AG04450 (cell line): ENCODE measurements around the gene SYT14. TPM values are rescaled to one million over a fixed set of nuclear protein-coding genes. Genes with fewer than 3 reads are reported as not detected.

Experiments used
- CTCF ChIA-PET: fragments of 300-600, 350-600 bp; formaldehyde crosslinking; extraction: SDS; loops from one replicate; lab custom pipeline; 2022; ENCODE audit warnings: antibody characterized with exemption, inconsistent platforms; lab: Charles Lee
- POLR2A ChIA-PET: fragments of 350-600 bp; formaldehyde crosslinking; extraction: SDS; loops from one replicate; lab custom pipeline; 2021; ENCODE audit warnings: antibody characterized with exemption, inconsistent platforms; lab: Yijun Ruan, JAX
- DNase-seq: peaks from one replicate; pipeline ENCODE4 v3.0.0-alpha.2; 2011; ENCODE audit warnings: low read depth, low spot score
- H3K27ac ChIP-seq: one replicate; pipeline ENCODE4 v1.5.1; 2012; ENCODE audit warnings: low read depth, low read length, control low read depth
- H3K27me3 ChIP-seq: one replicate; pipeline ENCODE4 v1.6.0; 2012; ENCODE audit warnings: low read length; ENCODE audit not compliant: control insufficient read depth, insufficient read depth
- H3K4me3 ChIP-seq: 2 replicates; pipeline ENCODE4 v1.5.1; 2011; ENCODE audit warnings: mild to moderate bottlenecking, low read depth, low read length, control low read depth
- H3K9me3 ChIP-seq: 2 replicates; pipeline ENCODE4 v1.5.1; 2012; ENCODE audit warnings: low read length; ENCODE audit not compliant: control insufficient read depth, insufficient read depth
- CTCF ChIP-seq: IDR thresholded peaks from 2 replicates; pipeline ENCODE4 v1.5.1; 2011; ENCODE audit warnings: low read depth, low read length, control low read depth, inconsistent platforms
- polyA plus RNA-seq: library from polyadenylated mRNA; depleted of rRNA; stranded (reverse); fragments of >200 nt; gene quantifications from 2 replicates; pipeline ENCODE4 v1.2.3, GENCODE V29; 2011; rRNA removed

The SYT14 gene
- polyA plus RNA-seq, 1 experiment, result 4.8 TPM

- DNase-seq, result no peak
- no peak overlapping the region for H3K4me3 ChIP-seq
- no peak for TF ChIP-seq CTCF
- no peaks in the 10 kb centered on the region for H3K27me3 ChIP-seq
- POLR2A ChIA-PET, result no interaction called here
- H3K27ac ChIP-seq, result no peak overlapping the region
- H3K9me3 ChIP-seq, result no peaks in the 10 kb centered on the region
- CTCF ChIA-PET, result no interaction called here
Measured at GRCh38 chr1:210218047-210218446, 280.0 kb downstream of the SYT14 start.

Other genes with a start within 250 kb of the SYT14 start
- 4.5 and 4.7 TPM in 2 replicates for gene HSD11B1, start 233.4 kb upstream of the SYT14 start, polyA plus RNA-seq
- gene TRAF3IP3, start 182.2 kb upstream of the SYT14 start, polyA plus RNA-seq, result 0.06 and 0.10 TPM in 2 replicates
- 1.8 and 2.2 TPM in 2 replicates for gene C1orf74, start 153.7 kb upstream of the SYT14 start, polyA plus RNA-seq
- gene IRF6, start 132.1 kb upstream of the SYT14 start, polyA plus RNA-seq, result 0.67 and 1.0 TPM in 2 replicates
- gene UTP25, start 110.2 kb upstream of the SYT14 start, polyA plus RNA-seq, result 7.5 and 8.6 TPM in 2 replicates